ENCODE data around the gene PACS2. TPM values are rescaled to one million over a fixed set of nuclear protein-coding genes. Genes with fewer than 3 reads are reported as not detected.

Gene PACS2
- total RNA-seq, 1 experiment from 2014 or later, result 72.5 TPM

- Histone ChIP-seq H2BK20ac (ENCODE audit: low read depth, low read length, poor library complexity, severe bottlenecking) (no peak overlapping the region), H3K4ac (ENCODE audit: low read depth, low read length) (no peak overlapping the region), H3K79me1 (ENCODE audit: insufficient read depth, low read depth, low read length, poor library complexity, severe bottlenecking) (no peaks in the 10 kb centered on the region), H2BK5ac (ENCODE audit: insufficient read length, low read length) (no peak overlapping the region), H4K5ac (ENCODE audit: insufficient read length, low read depth, low read length) (no peak overlapping the region), H2BK120ac (ENCODE audit: low read depth, low read length, poor library complexity, severe bottlenecking) (no peak overlapping the region), H3K9ac (ENCODE audit: extremely low read depth, insufficient read length, low read length) (no peak overlapping the region), H2AK5ac (ENCODE audit: insufficient read length, low read length) (no peak overlapping the region), H4K91ac (ENCODE audit: insufficient read length, low read depth, low read length) (no peak overlapping the region), H2AFZ (ENCODE audit: low read length) (no peak overlapping the region), H3K27ac (ENCODE audit: insufficient read length, low read depth, low read length) (no peak overlapping the region), H3K4me1 (ENCODE audit: insufficient read depth, low read length) (no peaks in the 10 kb centered on the region), H3K14ac (ENCODE audit: insufficient read depth, low read length) (no peak overlapping the region), H4K8ac (replicated peaks; ENCODE audit: insufficient read length, low read depth, low read length) (no peak overlapping the region), H3K4me2 (ENCODE audit: insufficient read depth, insufficient read length, low read length) (no peak overlapping the region), H2BK12ac (ENCODE audit: insufficient read length, low read depth, low read length) (no peak overlapping the region), H3K23ac (ENCODE audit: insufficient read length, low read depth, low read length) (no peak overlapping the region), H3K18ac (ENCODE audit: insufficient read length, low read depth, low read length) (no peak overlapping the region), H2BK15ac (ENCODE audit: low read depth, low read length) (no peak overlapping the region), H3K27me3 (ENCODE audit: insufficient read depth, low read length) (no peaks in the 10 kb centered on the region), H3T11ph (ENCODE audit: low read length) (no peak overlapping the region), H3K23me2 (ENCODE audit: insufficient read length, low read depth, low read length, poor library complexity, severe bottlenecking) (no peaks in the 10 kb centered on the region), H4K20me1 (ENCODE audit: control insufficient read depth, insufficient read depth, insufficient read length) (peaks cover 4% of the 10 kb centered on the region), H3K79me2 (ENCODE audit: insufficient read depth, low read length) (no peaks in the 10 kb centered on the region), H3K56ac (ENCODE audit: insufficient read length, low read depth, low read length) (no peak overlapping the region), H3K9me3 (ENCODE audit: control insufficient read depth, low read depth, low read length) (no peaks in the 10 kb centered on the region)
- H3K27me3 Mint-ChIP-seq (ENCODE audit: low read depth), result no peaks in the 10 kb centered on the region
- H3K27ac Mint-ChIP-seq, result no peak overlapping the region
- no peak for DNase-seq
- H3K4me3 Mint-ChIP-seq, result peak overlapping the region in 1 of 2 experiments; percentile 46; a peak in 2 of 5 replicates
- peaks cover 0 to 12% (median 0%) of the 10 kb centered on the region in 3 experiments; a peak in 5 of 7 replicates for H3K36me3 Mint-ChIP-seq (ENCODE audit: insufficient read depth in 1 of 3, low read depth in 3 of 3)
- TF ChIP-seq CTCF (conservative IDR thresholded peaks at IDR 0.05), result no peak
- WGBS (ENCODE audit: extremely low coverage, insufficient read length, low lambda C conversion rate), result no CpG with 5 or more reads among the region's 10 CpGs
- peaks cover 12 to 17% of the 10 kb centered on the region in 2 experiments for H3K4me1 Mint-ChIP-seq
- H3K9me3 Mint-ChIP-seq, result no peaks in the 10 kb centered on the region
Observed at GRCh38 chr14:105353136-105353535, 38.6 kb downstream of the PACS2 start.
